DOHH2 (cell line): ENCODE results near the gene ZNF580.

ENCODE experiments used
- H3F3A ChIP-seq: fragments of 200-600 bp; sonication (generic), shearing (Covaris generic); 2 replicates; pipeline ENCODE4 v1.6.0; 2016; ENCODE audit warnings: antibody characterized with exemption, mild to moderate bottlenecking; ENCODE audit not compliant: control insufficient read depth, insufficient read depth
- H3K27ac ChIP-seq: fragments of 200-600 bp; sonication (generic); 2 replicates; pipeline ENCODE4 v1.5.1; 2014; ENCODE audit warnings: low read depth, mild to moderate bottlenecking, low read length, moderate library complexity
- H3K27me3 ChIP-seq: fragments of 200-600 bp; sonication (generic); 2 replicates; pipeline ENCODE4 v1.6.1; 2014; ENCODE audit warnings: mild to moderate bottlenecking, low read length, mixed read lengths; ENCODE audit not compliant: control insufficient read depth
- H3K36me3 ChIP-seq: fragments of 200-600 bp; sonication (generic); 2 replicates; pipeline ENCODE4 v1.6.1; 2014; ENCODE audit warnings: mild to moderate bottlenecking, low read length, moderate library complexity, mixed read lengths; ENCODE audit not compliant: control insufficient read depth
- H3K4me1 ChIP-seq: fragments of 200-600 bp; sonication (generic); 2 replicates; pipeline ENCODE4 v1.6.1; 2014; ENCODE audit warnings: mild to moderate bottlenecking, low read length, mixed read lengths; ENCODE audit not compliant: control insufficient read depth
- H3K4me2 ChIP-seq: fragments of 200-600 bp; sonication (generic); 2 replicates; pipeline ENCODE4 v1.6.0; 2014; ENCODE audit warnings: mild to moderate bottlenecking, low read length, moderate library complexity
- H3K4me3 ChIP-seq: fragments of 200-600 bp; sonication (generic); 2 replicates; pipeline ENCODE4 v1.5.1; 2014; ENCODE audit warnings: mild to moderate bottlenecking, low read length, mixed read lengths
- H3K79me2 ChIP-seq: fragments of 200-600 bp; sonication (generic); 2 replicates; pipeline ENCODE4 v1.6.1; 2014; ENCODE audit warnings: mild to moderate bottlenecking, low read length, mixed read lengths; ENCODE audit not compliant: control insufficient read depth
- H3K9me2 ChIP-seq: fragments of 200-600 bp; sonication (generic); replicated peaks from 2 replicates; pipeline ENCODE4 v1.6.1; 2014; ENCODE audit warnings: mild to moderate bottlenecking, low read length, mixed read lengths; ENCODE audit not compliant: control insufficient read depth
- H3K9me3 ChIP-seq: fragments of 200-600 bp; sonication (generic); 2 replicates; pipeline ENCODE4 v1.6.1; 2014; ENCODE audit warnings: antibody characterized with exemption, low read length, mixed read lengths; ENCODE audit not compliant: control insufficient read depth, insufficient read depth
- H4K20me1 ChIP-seq: fragments of 200-600 bp; sonication (generic); 2 replicates; pipeline ENCODE4 v1.6.0; 2014; ENCODE audit warnings: low read depth, mild to moderate bottlenecking, antibody characterized with exemption, low read length, moderate library complexity; ENCODE audit not compliant: control insufficient read depth, insufficient read depth
- CTCF ChIP-seq: fragments of 200-600 bp; sonication (generic); IDR thresholded peaks from one replicate; pipeline ENCODE4 v1.5.1; 2014; ENCODE audit warnings: antibody characterized with exemption, mild to moderate bottlenecking, low read depth, low read length; ENCODE audit not compliant: poor library complexity, severe bottlenecking
- EZH2phosphoT487 ChIP-seq: fragments of 200-600 bp; sonication (generic); IDR thresholded peaks from 2 replicates; pipeline ENCODE4 v1.6.1; 2017; ENCODE audit warnings: borderline replicate concordance, mild to moderate bottlenecking, antibody characterized with exemption, low read length, moderate library complexity, mixed read lengths

ZNF580 gene

GRCh38 chr19:55688422-55689218, 47.8 kb downstream of the ZNF580 start:
- Histone ChIP-seq H3K4me2 (no peak overlapping the region), H3K4me1 (no peaks in the 10 kb centered on the region), H3K9me2 (no peaks in the 10 kb centered on the region), H4K20me1 (0 out of 2 replicates have a peak, but pooled peaks cover 5% of the 10 kb centered on the region), H3K27me3 (no peaks in the 10 kb centered on the region), H3K79me2 (peaks cover 48% of the 10 kb centered on the region), H3K4me3 (no peak overlapping the region), H3K27ac (no peak overlapping the region), H3K9me3 (no peaks in the 10 kb centered on the region), H3K36me3 (peaks cover 98% of the 10 kb centered on the region), H3F3A (no peaks in the 10 kb centered on the region)
- TF ChIP-seq CTCF (no peak), EZH2phosphoT487 (no peak)

GRCh38 chr19:55689411-55690108, 48.8 kb downstream of the ZNF580 start:
- no peak overlapping the region for H3K4me2 ChIP-seq
- no peak overlapping the region for H3K4me3 ChIP-seq
- H3K36me3 ChIP-seq: peaks cover 97% of the 10 kb centered on the region
- H3K79me2 ChIP-seq: peaks cover 39% of the 10 kb centered on the region
- no peaks in the 10 kb centered on the region for H3K9me3 ChIP-seq
- H4K20me1 ChIP-seq: 0 out of 2 replicates have a peak, but pooled peaks cover 5% of the 10 kb centered on the region
- H3K27me3 ChIP-seq: no peaks in the 10 kb centered on the region
- TF ChIP-seq EZH2phosphoT487: no peak
- no peak for TF ChIP-seq CTCF
- H3F3A ChIP-seq: no peaks in the 10 kb centered on the region
- no peaks in the 10 kb centered on the region for H3K9me2 ChIP-seq
- H3K4me1 ChIP-seq: no peaks in the 10 kb centered on the region
- H3K27ac ChIP-seq: no peak overlapping the region

- Histone ChIP-seq H3K27ac (no peak overlapping the region), H3F3A (no peaks in the 10 kb centered on the region), H3K9me2 (no peaks in the 10 kb centered on the region), H4K20me1 (0 out of 2 replicates have a peak, but pooled peaks cover 5% of the 10 kb centered on the region), H3K79me2 (peaks cover 32% of the 10 kb centered on the region), H3K36me3 (peaks cover 97% of the 10 kb centered on the region), H3K9me3 (no peaks in the 10 kb centered on the region), H3K27me3 (no peaks in the 10 kb centered on the region), H3K4me1 (no peaks in the 10 kb centered on the region), H3K4me3 (no peak overlapping the region), H3K4me2 (no peak overlapping the region)
- no peak for TF ChIP-seq CTCF
Observed at GRCh38 chr19:55690109-55690768, 49.4 kb downstream of the ZNF580 start.
